HepG2 (cell line): Measurements from ENCODE around the gene LURAP1L. TPM values are rescaled to one million over a fixed set of nuclear protein-coding genes. Genes with fewer than 3 reads are reported as not detected.

Experiments used
- ATF3 ChIP-seq: sonication (generic); formaldehyde crosslinking; IDR thresholded peaks from 2 replicates; pipeline ENCODE4 v1.4.0; 2020; ENCODE audit warnings: missing genetic modification reagents
- CEBPB ChIP-seq: IDR thresholded peaks from 2 replicates; pipeline ENCODE4 v1.6.1; 2011; ENCODE audit warnings: low read depth, low read length, improper control_type of control experiment, borderline replicate concordance
- DMAP1 ChIP-seq: IDR thresholded peaks from 2 replicates; pipeline ENCODE4 v1.6.1; 2016
- EP300 ChIP-seq, 3 experiments: sonication (generic) in 1 of 3; formaldehyde crosslinking in 1 of 3; IDR thresholded peaks; 2 replicates each; pipeline versions ENCODE4 v1.5.1 to v1.6.1; 2011 to 2020; ENCODE audit warnings: low read depth in 2 of 3, low read length in 2 of 3, borderline replicate concordance in 1 of 3, improper control_type of control experiment in 1 of 3, mild to moderate bottlenecking in 1 of 3, missing genetic modification reagents in 1 of 3, moderate library complexity in 1 of 3
- HNRNPLL ChIP-seq: fragments of 200-400 bp; formaldehyde crosslinking; IDR thresholded peaks from 2 replicates; pipeline ENCODE4 v1.6.1; 2017; ENCODE audit warnings: mild to moderate bottlenecking, low read depth, low read length; ENCODE audit not compliant: poor library complexity, severe bottlenecking
- KDM2A ChIP-seq: sonication (generic); formaldehyde crosslinking; IDR thresholded peaks from 2 replicates; pipeline ENCODE4 v1.4.0; 2020; ENCODE audit warnings: low read depth, missing genetic modification reagents, borderline replicate concordance
- KDM4B ChIP-seq: sonication (generic); formaldehyde crosslinking; IDR thresholded peaks from 2 replicates; pipeline ENCODE4 v1.4.0; 2020; ENCODE audit warnings: missing genetic modification reagents
- KLF16 ChIP-seq, 2 experiments: sonication (generic) in 1 of 2; formaldehyde crosslinking in 1 of 2; IDR thresholded peaks; 2 replicates each; pipeline versions ENCODE4 v1.6.1 to v1.8.0; 2016 to 2023; ENCODE audit warnings: missing genetic modification reagents in 2 of 2, missing compliant biosample characterization in 1 of 2
- PHF5A ChIP-seq: IDR thresholded peaks from one replicate; pipeline ENCODE4 v1.6.1; 2018; ENCODE audit warnings: low read depth, missing genetic modification reagents; ENCODE audit not compliant: unreplicated experiment
- POLR2AphosphoS5 ChIP-seq: IDR thresholded peaks from 2 replicates; pipeline ENCODE4 v1.6.1; 2012; ENCODE audit warnings: low read depth, low read length
- SAP130 ChIP-seq: IDR thresholded peaks from 2 replicates; pipeline ENCODE4 v1.6.1; 2016; ENCODE audit warnings: low read depth
- SMAD3 ChIP-seq: sonication (generic); formaldehyde crosslinking; IDR thresholded peaks from 2 replicates; pipeline ENCODE4 v1.4.0; 2020; ENCODE audit warnings: missing genetic modification reagents
- ZBTB20 ChIP-seq: sonication (generic); formaldehyde crosslinking; IDR thresholded peaks from 2 replicates; pipeline ENCODE4 v1.8.1; 2023; ENCODE audit warnings: missing genetic modification reagents, low read depth, mild to moderate bottlenecking, borderline replicate concordance
- ZFP62 ChIP-seq: sonication (generic); formaldehyde crosslinking; IDR thresholded peaks from 2 replicates; pipeline ENCODE4 v1.4.0; 2020; ENCODE audit warnings: missing genetic modification reagents
- ZFX ChIP-seq: sonication (generic); formaldehyde crosslinking; IDR thresholded peaks from 2 replicates; pipeline ENCODE4 v1.4.0; 2020; ENCODE audit warnings: mild to moderate bottlenecking, low read depth, missing genetic modification reagents, moderate library complexity
- ZNF672 ChIP-seq: sonication (generic); formaldehyde crosslinking; IDR thresholded peaks from 2 replicates; pipeline ENCODE4 v1.8.1; 2022; ENCODE audit warnings: missing genetic modification reagents
- ZNF878 ChIP-seq: sonication (generic); formaldehyde crosslinking; IDR thresholded peaks from 2 replicates; pipeline ENCODE4 v1.8.1; 2023; ENCODE audit warnings: mild to moderate bottlenecking, missing genetic modification reagents, moderate library complexity
- ZSCAN29 ChIP-seq: sonication (generic); formaldehyde crosslinking; conservative IDR thresholded peaks from 2 replicates; pipeline ENCODE4 v1.4.0; 2020; ENCODE audit warnings: mild to moderate bottlenecking, missing genetic modification reagents
- polyA plus RNA-seq, 8 experiments: library from polyadenylated mRNA; depleted of rRNA in 3 of 8; stranded (reverse) in 7 of 8; unstranded in 1 of 8; fragments of >200 nt; fragmentation: Illumina TruSeq in 4 of 8; extraction: Trizol in 4 of 8; gene quantifications; 2 replicates each; pipeline versions ENCODE4 v1.2.1 to v1.2.3, GENCODE V29; 2011 to 2016; ENCODE audit warnings: low read depth in 4 of 8, missing spikeins in 1 of 8, mixed read lengths in 1 of 8; ENCODE audit not compliant: insufficient read depth in 1 of 8
- total RNA-seq, 5 experiments: library from RNA; depleted of rRNA; stranded (reverse); fragments of >200 nt; fragmentation: Illumina TruSeq; extraction: Trizol; gene quantifications; 2 replicates each; pipeline ENCODE4 v1.2.3, GENCODE V29; 2016; ENCODE audit warnings: low read depth in 1 of 5
- TF ChIP-seq, protein P1 (sequence below): IDR thresholded peaks from 2 replicates; pipeline ENCODE4 v1.6.1; 2018; ENCODE audit warnings: missing genetic modification reagents, mild to moderate bottlenecking, missing compliant biosample characterization
- TF ChIP-seq, protein P2 (sequence below): sonication (generic); formaldehyde crosslinking; IDR thresholded peaks from 2 replicates; pipeline ENCODE4 v1.4.0; 2020; ENCODE audit warnings: missing genetic modification reagents
- TF ChIP-seq, protein P3 (sequence below): sonication (generic); formaldehyde crosslinking; conservative IDR thresholded peaks from 2 replicates; pipeline ENCODE4 v1.4.0; 2020; ENCODE audit warnings: mild to moderate bottlenecking, missing genetic modification reagents, moderate library complexity

Gene LURAP1L
- total and polyA plus RNA-seq, 2 of the 13 experiments (the other 11 are each of a cell fraction or from before 2014, with no cell fraction given) = 6.7 to 16.6 TPM

GRCh38 chr9:12813960-12814876, 39.4 kb downstream of the LURAP1L start (continued):
- TF ChIP-seq ZFP62 (CRISPR knock-in tag) (no peak), KDM4B (CRISPR knock-in tag) (0 out of 2 replicates have a peak, but pooled peaks have one; percentile 44), POLR2AphosphoS5 (peak; percentile 70), ZNF672 (no peak), ZBTB20 (peak; percentile 26; the same call in 1 of the 2 replicates), DMAP1 (CRISPR knock-in tag) (peak; percentile 64; the same call in 1 of the 2 replicates), ZNF878 (no peak), HNRNPLL (no peak), PHF5A (CRISPR knock-in tag) (no peak), SAP130 (CRISPR knock-in tag) (peak; percentile 46), KDM2A (CRISPR knock-in tag) (no peak), ZSCAN29 (CRISPR knock-in tag) (no peak), KLF16 (CRISPR knock-in tag; IDR thresholded peaks at IDR 0.05) (peak in 1 of 2 experiments; percentile 78; a peak in 2 of 4 replicates), ATF3 (CRISPR knock-in tag) (peak; percentile 88), EP300 (IDR thresholded peaks at IDR 0.05; ENCODE audit: low read depth in 2 of 2, low read length in 2 of 2) (peak; percentile 61 to 71; a peak in 2 of 4 replicates), EP300 (CRISPR knock-in tag; IDR thresholded peaks at IDR 0.05; ENCODE audit: borderline replicate concordance) (no peak), SMAD3 (CRISPR knock-in tag) (peak; percentile 29; the same call in 1 of the 2 replicates), CEBPB (peak; percentile 68), ZFX (peak; percentile 55; the same call in 1 of the 2 replicates)
- TF ChIP-seq, protein P1, sequence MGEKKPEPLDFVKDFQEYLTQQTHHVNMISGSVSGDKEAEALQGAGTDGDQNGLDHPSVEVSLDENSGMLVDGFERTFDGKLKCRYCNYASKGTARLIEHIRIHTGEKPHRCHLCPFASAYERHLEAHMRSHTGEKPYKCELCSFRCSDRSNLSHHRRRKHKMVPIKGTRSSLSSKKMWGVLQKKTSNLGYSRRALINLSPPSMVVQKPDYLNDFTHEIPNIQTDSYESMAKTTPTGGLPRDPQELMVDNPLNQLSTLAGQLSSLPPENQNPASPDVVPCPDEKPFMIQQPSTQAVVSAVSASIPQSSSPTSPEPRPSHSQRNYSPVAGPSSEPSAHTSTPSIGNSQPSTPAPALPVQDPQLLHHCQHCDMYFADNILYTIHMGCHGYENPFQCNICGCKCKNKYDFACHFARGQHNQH (CRISPR knock-in tag) = peak; percentile 33; the same call in 1 of the 2 replicates
- TF ChIP-seq, protein P2, sequence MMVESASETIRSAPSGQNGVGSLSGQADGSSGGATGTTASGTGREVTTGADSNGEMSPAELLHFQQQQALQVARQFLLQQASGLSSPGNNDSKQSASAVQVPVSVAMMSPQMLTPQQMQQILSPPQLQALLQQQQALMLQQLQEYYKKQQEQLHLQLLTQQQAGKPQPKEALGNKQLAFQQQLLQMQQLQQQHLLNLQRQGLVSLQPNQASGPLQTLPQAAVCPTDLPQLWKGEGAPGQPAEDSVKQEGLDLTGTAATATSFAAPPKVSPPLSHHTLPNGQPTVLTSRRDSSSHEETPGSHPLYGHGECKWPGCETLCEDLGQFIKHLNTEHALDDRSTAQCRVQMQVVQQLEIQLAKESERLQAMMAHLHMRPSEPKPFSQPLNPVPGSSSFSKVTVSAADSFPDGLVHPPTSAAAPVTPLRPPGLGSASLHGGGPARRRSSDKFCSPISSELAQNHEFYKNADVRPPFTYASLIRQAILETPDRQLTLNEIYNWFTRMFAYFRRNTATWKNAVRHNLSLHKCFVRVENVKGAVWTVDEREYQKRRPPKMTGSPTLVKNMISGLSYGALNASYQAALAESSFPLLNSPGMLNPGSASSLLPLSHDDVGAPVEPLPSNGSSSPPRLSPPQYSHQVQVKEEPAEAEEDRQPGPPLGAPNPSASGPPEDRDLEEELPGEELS = peak; percentile 43
- TF ChIP-seq, protein P3, sequence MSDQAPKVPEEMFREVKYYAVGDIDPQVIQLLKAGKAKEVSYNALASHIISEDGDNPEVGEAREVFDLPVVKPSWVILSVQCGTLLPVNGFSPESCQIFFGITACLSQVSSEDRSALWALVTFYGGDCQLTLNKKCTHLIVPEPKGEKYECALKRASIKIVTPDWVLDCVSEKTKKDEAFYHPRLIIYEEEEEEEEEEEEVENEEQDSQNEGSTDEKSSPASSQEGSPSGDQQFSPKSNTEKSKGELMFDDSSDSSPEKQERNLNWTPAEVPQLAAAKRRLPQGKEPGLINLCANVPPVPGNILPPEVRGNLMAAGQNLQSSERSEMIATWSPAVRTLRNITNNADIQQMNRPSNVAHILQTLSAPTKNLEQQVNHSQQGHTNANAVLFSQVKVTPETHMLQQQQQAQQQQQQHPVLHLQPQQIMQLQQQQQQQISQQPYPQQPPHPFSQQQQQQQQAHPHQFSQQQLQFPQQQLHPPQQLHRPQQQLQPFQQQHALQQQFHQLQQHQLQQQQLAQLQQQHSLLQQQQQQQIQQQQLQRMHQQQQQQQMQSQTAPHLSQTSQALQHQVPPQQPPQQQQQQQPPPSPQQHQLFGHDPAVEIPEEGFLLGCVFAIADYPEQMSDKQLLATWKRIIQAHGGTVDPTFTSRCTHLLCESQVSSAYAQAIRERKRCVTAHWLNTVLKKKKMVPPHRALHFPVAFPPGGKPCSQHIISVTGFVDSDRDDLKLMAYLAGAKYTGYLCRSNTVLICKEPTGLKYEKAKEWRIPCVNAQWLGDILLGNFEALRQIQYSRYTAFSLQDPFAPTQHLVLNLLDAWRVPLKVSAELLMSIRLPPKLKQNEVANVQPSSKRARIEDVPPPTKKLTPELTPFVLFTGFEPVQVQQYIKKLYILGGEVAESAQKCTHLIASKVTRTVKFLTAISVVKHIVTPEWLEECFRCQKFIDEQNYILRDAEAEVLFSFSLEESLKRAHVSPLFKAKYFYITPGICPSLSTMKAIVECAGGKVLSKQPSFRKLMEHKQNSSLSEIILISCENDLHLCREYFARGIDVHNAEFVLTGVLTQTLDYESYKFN = peak; percentile 68
